Hepatocyte (in vitro differentiated cells): ENCODE data around the gene EPHA10. TPM values are rescaled to one million over a fixed set of nuclear protein-coding genes. Genes with fewer than 3 reads are reported as not detected.

Experiments
- DNase-seq: peaks from one replicate; pipeline ENCODE4 v3.0.0-alpha.2; 2016; ENCODE audit warnings: low spot score
- H2AFZ ChIP-seq: fragments of 200-600 bp; sonication (generic); 2 replicates; pipeline ENCODE4 v1.6.0; 2016; ENCODE audit warnings: antibody characterized with exemption, mild to moderate bottlenecking
- H3K27ac ChIP-seq: fragments of 200-600 bp; sonication (generic); 2 replicates; pipeline ENCODE4 v1.5.1; 2016; ENCODE audit warnings: mild to moderate bottlenecking
- H3K27me3 ChIP-seq: fragments of 200-600 bp; sonication (generic); 2 replicates; pipeline ENCODE4 v1.6.1; 2016
- H3K36me3 ChIP-seq: fragments of 200-600 bp; sonication (generic); replicated peaks from 2 replicates; pipeline ENCODE4 v1.5.1; 2016; ENCODE audit warnings: low read depth; ENCODE audit not compliant: insufficient read depth
- H3K4me1 ChIP-seq: fragments of 200-600 bp; sonication (generic); 2 replicates; pipeline ENCODE4 v1.5.1; 2016; ENCODE audit warnings: mild to moderate bottlenecking, moderate library complexity; ENCODE audit not compliant: insufficient read depth
- H3K4me2 ChIP-seq: fragments of 200-600 bp; sonication (generic); 2 replicates; pipeline ENCODE4 v1.6.0; 2016
- H3K4me3 ChIP-seq: fragments of 200-600 bp; sonication (generic); 2 replicates; pipeline ENCODE4 v1.5.1; 2016; ENCODE audit warnings: mild to moderate bottlenecking
- H3K79me2 ChIP-seq: fragments of 200-600 bp; sonication (generic); 2 replicates; pipeline ENCODE4 v1.6.0; 2017; ENCODE audit warnings: mild to moderate bottlenecking
- H3K9me2 ChIP-seq: fragments of 200-600 bp; sonication (generic); replicated peaks from 2 replicates; pipeline ENCODE4 v1.6.0; 2017; ENCODE audit warnings: mild to moderate bottlenecking; ENCODE audit not compliant: insufficient read depth
- H3K9me3 ChIP-seq: fragments of 200-600 bp; sonication (generic); 2 replicates; pipeline ENCODE4 v1.5.1; 2016; ENCODE audit warnings: low read depth, mild to moderate bottlenecking
- H4K20me1 ChIP-seq: fragments of 200-600 bp; sonication (generic); 2 replicates; pipeline ENCODE4 v1.6.0; 2016; ENCODE audit warnings: mild to moderate bottlenecking; ENCODE audit not compliant: insufficient read depth, poor library complexity, severe bottlenecking
- CTCF ChIP-seq: fragments of 200-600 bp; sonication (generic); IDR thresholded peaks from 2 replicates; pipeline ENCODE4 v1.5.1; 2016; ENCODE audit warnings: antibody characterized with exemption, mild to moderate bottlenecking; ENCODE audit not compliant: poor library complexity
- EZH2 ChIP-seq: fragments of 200-600 bp; sonication (generic); IDR thresholded peaks from 2 replicates; pipeline ENCODE4 v1.6.1; 2016; ENCODE audit warnings: antibody characterized with exemption, mild to moderate bottlenecking, borderline replicate concordance
- EZH2phosphoT487 ChIP-seq: fragments of 200-600 bp; sonication (generic); IDR thresholded peaks from one replicate; pipeline ENCODE4 v1.6.1; 2018; ENCODE audit warnings: antibody characterized with exemption, mild to moderate bottlenecking, low read depth, moderate library complexity; ENCODE audit not compliant: unreplicated experiment, severe bottlenecking
- WGBS: methylation state at CpG from one replicate; pipeline ENCODE4 v1.1.6; 2016; ENCODE audit warnings: low lambda C conversion rate; ENCODE audit errors: missing lambda C conversion rate; 5-methylcytosine and 5-hydroxymethylcytosine counted together
- polyA plus RNA-seq: library from polyadenylated mRNA; unstranded; fragments of >200 nt; fragmentation: Nextera tagmentation; extraction: Ambion mirVana; gene quantifications from 2 replicates; pipeline ENCODE4 v1.2.1, GENCODE V29; 2016
- total RNA-seq: library from RNA; depleted of rRNA; stranded (reverse); fragments of >200 nt; gene quantifications from 2 replicates; pipeline ENCODE4 v1.2.3, GENCODE V29; 2014

Gene EPHA10
- total and polyA plus RNA-seq, 2 experiments from 2014 or later = 1.3 to 1.5 TPM

GRCh38 chr1:37752213-37752582, 12.7 kb downstream of the EPHA10 start:
- no peaks in the 10 kb centered on the region for H4K20me1 ChIP-seq
- 49% methylated on average over 11 of the region's 11 CpGs for WGBS
- no peaks in the 10 kb centered on the region for H3K79me2 ChIP-seq
- H3K4me2 ChIP-seq = peak overlapping the region; percentile 73
- no peaks in the 10 kb centered on the region for H3K9me2 ChIP-seq
- no peaks in the 10 kb centered on the region for H3K36me3 ChIP-seq
- H2AFZ ChIP-seq = no peak overlapping the region
- no peak overlapping the region for H3K27ac ChIP-seq
- DNase-seq = no peak
- no peaks in the 10 kb centered on the region for H3K9me3 ChIP-seq
- TF ChIP-seq CTCF (no peak), EZH2 (no peak), EZH2phosphoT487 (no peak)
- H3K4me1 ChIP-seq = no peaks in the 10 kb centered on the region
- peaks cover 64% of the 10 kb centered on the region for H3K27me3 ChIP-seq
- H3K4me3 ChIP-seq = no peak overlapping the region

GRCh38 chr1:37748565-37748964, 16.4 kb downstream of the EPHA10 start:
- H3K79me2 ChIP-seq = no peaks in the 10 kb centered on the region
- 100% methylated on average over 1 of the region's 1 CpG for WGBS
- no peak for DNase-seq

GRCh38 chr1:37746806-37747205, 18.1 kb downstream of the EPHA10 start:
- Histone ChIP-seq H3K27me3 (peaks cover 22% of the 10 kb centered on the region), H2AFZ (no peak overlapping the region), H4K20me1 (no peaks in the 10 kb centered on the region), H3K4me2 (no peak overlapping the region), H3K4me3 (no peak overlapping the region), H3K79me2 (no peaks in the 10 kb centered on the region), H3K9me3 (no peaks in the 10 kb centered on the region), H3K27ac (no peak overlapping the region), H3K4me1 (no peaks in the 10 kb centered on the region), H3K36me3 (no peaks in the 10 kb centered on the region), H3K9me2 (no peaks in the 10 kb centered on the region)
- TF ChIP-seq CTCF (no peak), EZH2 (no peak), EZH2phosphoT487 (no peak)
- DNase-seq = no peak
- 88% methylated on average over 3 of the region's 3 CpGs for WGBS

More at GRCh38 chr1:37748565-37748964, 16.4 kb downstream of the EPHA10 start:
- Histone ChIP-seq H3K27me3 (peaks cover 32% of the 10 kb centered on the region), H3K27ac (no peak overlapping the region), H3K4me1 (no peaks in the 10 kb centered on the region), H3K9me2 (no peaks in the 10 kb centered on the region), H2AFZ (no peak overlapping the region), H3K36me3 (no peaks in the 10 kb centered on the region), H3K4me2 (no peak overlapping the region), H3K4me3 (no peak overlapping the region), H3K9me3 (no peaks in the 10 kb centered on the region), H4K20me1 (no peaks in the 10 kb centered on the region)
- no peak for TF ChIP-seq EZH2phosphoT487
- no peak for TF ChIP-seq CTCF
- TF ChIP-seq EZH2 = no peak

- Histone ChIP-seq H3K4me2 (no peak overlapping the region), H3K27me3 (peaks cover 3% of the 10 kb centered on the region), H2AFZ (no peak overlapping the region), H3K9me2 (no peaks in the 10 kb centered on the region), H3K79me2 (no peaks in the 10 kb centered on the region), H3K27ac (no peak overlapping the region), H3K4me1 (no peaks in the 10 kb centered on the region), H3K9me3 (no peaks in the 10 kb centered on the region), H3K4me3 (no peak overlapping the region), H3K36me3 (no peaks in the 10 kb centered on the region), H4K20me1 (no peaks in the 10 kb centered on the region)
- no peak for DNase-seq
- WGBS = 42% methylated on average over 6 of the region's 6 CpGs
- TF ChIP-seq EZH2 (no peak), CTCF (no peak), EZH2phosphoT487 (no peak)
These were observed 23.3 kb downstream of the EPHA10 start for GRCh38 chr1:37741662-37742061.
